HL-60/S4 treated with retinoic acid at 250 ng/mL for 4 days and 3 days (cell line): Measurements from ENCODE around the gene VWA3A.

Experiments used
- in situ Hi-C: fragments of 300-500 bp; cut with MboI; formaldehyde crosslinking; loops from 2 replicates; pipeline ENCODE4 v1.7.0; 2022; ENCODE audit warnings: low sequenced_read_pairs

VWA3A gene

GRCh38 chr16:22195695-22196558, 103.6 kb downstream of the VWA3A start:
- in situ Hi-C loops, result loop anchor here (5.0 kb wide), 1 partner anchor 101 kb away; the partner anchor contains the start of gene POLR3E

DNA sequence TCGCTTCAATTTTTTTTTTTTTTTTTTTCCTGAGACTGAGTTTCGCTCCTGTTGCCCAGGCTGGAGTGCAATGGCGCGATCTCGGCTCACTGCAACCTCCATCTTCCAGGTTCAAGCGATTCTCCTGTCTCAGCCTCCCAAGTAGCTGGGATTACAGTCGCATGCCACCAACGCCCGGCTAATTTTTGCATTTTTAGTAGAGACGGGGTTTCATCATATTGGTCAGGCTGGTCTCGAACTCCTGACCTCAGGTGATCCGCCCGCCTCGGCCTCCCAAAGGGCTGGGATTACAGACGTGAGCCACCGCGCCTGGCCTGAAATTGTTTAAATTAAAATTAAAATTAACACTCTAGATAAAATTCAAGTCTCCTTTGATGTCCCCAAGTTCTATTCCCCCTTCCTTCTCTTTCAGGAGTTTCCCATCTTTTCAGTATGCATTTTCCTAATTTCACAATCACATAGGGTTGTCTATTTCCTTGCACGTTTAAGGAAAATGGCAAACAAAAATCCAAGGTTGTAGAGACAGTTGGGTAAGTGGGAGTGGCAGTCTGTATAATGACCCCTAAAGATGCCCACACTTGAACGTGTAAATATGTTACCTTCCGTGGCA, 104.3 kb downstream of the VWA3A start:
- in situ Hi-C loops, result loop anchor here (5.0 kb wide), 1 partner anchor 101 kb away; the partner anchor contains the start of gene POLR3E

- in situ Hi-C loops, result loop anchor here (5.0 kb wide), 1 partner anchor 99 kb away; the partner anchor contains the start of gene POLR3E
Measured at GRCh38 chr16:22198547-22199293, 106.4 kb downstream of the VWA3A start.

DNA sequence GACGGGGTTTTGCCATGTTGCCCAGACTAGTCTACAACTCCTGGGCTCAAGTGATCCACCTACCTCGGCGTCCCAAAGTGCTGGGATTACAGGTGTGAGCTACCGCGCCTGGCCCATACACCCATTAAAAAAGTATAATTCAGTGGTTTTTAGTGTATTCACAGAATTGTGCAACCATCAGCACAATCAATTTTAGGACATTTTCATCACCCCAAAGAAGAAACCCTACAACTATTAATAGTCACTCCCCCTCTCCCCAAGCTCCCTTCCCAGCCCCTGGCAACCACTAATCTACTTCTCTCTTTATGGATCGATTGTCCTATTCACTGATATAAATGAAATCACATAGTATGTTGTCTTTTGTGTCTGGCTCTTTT, 109.9 kb downstream of the VWA3A start:
- in situ Hi-C loops, result loop anchor here (25.0 kb wide), 1 partner anchor 1390 kb away; the partner anchor contains the start of genes ERI2 and REXO5

- in situ Hi-C loops, result loop anchor here (25.0 kb wide), 1 partner anchor 1391 kb away; the partner anchor contains the start of genes ERI2 and REXO5
Measured at GRCh38 chr16:22203091-22203490, 110.8 kb downstream of the VWA3A start.

DNA sequence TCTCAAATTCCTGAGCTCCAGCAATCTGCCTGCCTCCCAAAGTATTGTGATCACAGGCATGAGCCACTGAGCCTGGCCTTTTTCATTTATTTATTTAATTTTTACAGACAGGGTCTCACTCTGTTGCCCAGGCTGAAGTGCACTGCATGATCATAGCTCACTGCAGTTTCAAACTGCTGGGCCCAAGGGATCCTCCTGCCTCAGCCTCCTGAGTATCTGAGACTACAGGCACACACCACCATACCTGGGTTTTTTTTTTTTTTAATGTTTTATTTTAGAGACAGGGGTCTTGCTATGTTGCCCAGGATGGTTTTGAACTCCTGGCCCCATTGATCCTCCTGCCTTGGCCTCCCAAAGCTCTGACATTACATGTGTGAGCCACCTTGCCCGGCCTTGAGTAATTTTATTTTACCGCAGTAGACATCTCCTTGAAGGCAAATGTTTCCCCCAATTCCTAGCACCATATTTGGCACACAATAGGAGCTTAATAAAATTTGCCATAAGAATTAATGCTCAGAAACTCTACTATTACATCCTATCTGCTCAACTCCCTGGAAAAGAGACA, 111.8 kb downstream of the VWA3A start:
- in situ Hi-C loops, result loop anchor here (25.0 kb wide), 1 partner anchor 1392 kb away; the partner anchor contains the start of genes ERI2 and REXO5

DNA sequence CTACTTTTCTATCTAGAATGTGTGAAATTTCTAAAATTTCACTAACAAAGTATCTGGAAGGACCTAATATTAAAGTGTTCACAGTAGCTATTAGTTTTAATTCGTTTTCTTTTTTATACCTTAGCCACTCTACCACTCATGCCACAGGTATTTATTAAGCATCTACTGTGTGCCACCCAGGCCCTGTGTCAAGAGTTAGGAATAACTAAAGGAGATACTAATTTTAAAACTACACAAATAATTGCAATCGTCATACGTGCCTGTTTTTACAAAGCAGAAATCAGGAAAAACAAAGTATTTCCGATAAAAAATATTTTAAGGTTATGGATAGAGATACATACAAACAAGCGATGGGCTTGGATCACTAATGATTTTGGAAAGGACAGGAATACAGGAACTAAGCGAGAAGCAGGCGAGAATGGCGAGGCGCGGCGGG, 113.3 kb downstream of the VWA3A start:
- in situ Hi-C loops, result loop anchor here (25.0 kb wide), 1 partner anchor 1393 kb away; the partner anchor contains the start of genes ERI2 and REXO5

DNA sequence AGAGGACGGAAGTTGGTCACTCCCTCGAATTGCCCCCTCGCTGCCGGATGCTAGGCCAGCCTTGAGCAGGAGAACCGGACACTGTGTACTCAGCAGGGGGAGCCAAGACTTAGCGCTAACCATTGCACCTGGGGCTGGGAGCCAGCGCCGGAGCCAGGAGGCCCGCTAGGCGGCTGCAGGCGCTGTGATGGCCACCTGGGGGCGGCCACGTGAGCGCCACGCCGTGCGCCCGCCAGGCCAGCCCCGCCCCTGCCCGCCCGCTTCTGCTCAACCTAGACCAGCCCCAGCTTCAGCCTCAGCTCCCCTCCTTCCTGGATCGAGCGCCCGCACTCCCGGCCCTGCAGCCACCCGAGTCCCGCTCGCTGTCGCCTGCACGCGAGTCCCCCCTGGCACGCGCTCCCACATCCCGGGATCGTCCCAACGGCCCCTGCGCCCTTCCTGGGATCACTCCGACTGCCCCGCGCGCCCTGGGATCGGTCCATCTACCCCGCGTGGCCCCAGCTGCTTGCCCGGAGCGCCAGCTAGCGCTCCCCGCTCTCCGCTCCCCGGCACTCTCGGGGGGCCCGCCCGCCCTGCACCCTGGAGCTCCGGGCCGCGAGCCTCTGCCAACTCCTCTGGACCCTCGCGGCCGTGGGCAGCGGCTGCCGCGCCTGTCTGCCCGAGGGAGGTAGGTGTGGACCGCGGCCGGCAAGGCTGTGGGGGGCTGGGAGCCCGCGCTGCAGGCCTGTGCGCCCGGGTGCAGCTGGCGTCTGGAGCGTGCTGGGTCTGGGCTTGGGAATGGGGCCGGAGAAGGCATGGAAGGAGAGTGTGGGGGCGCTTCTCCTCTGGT, 113.9 kb downstream of the VWA3A start, which contains the start of gene EEF2K:
TSS of gene EEF2K (plus strand) at position 266 of the 829 bp plus-strand sequence. CDS start 19,452 bp downstream, outside the sequence.
- in situ Hi-C loops, result loop anchor here (25.0 kb wide), 1 partner anchor 1394 kb away; the partner anchor contains the start of genes ERI2 and REXO5
